GM12878 (cell line): ENCODE measurements around the gene RBKS. TPM values are rescaled to one million over a fixed set of nuclear protein-coding genes. Genes with fewer than 3 reads are reported as not detected.

ENCODE experiments used
- ATAC-seq: fragments of 200-7000 bp; cut with Tn5 transposase; 3 replicates; pipeline ENCODE4 v1.9.1; 2020; ENCODE audit warnings: mild to moderate bottlenecking, moderate library complexity
- BruUV-seq: library from RNA; stranded (reverse); fragments of 400-500 nt; replicated peaks from 2 replicates; lab custom pipeline; 2021; lab: Mats Ljungman, UMichigan
- CTCF ChIA-PET: fragments of 300-600 bp; sonication (Branson Sonifier 250); formaldehyde crosslinking; extraction: SDS; loops from one replicate; lab custom pipeline; 2021; ENCODE audit warnings: inconsistent platforms; lab: Yijun Ruan, JAX
- POLR2A ChIA-PET: fragments of 350-600 bp; formaldehyde crosslinking; extraction: SDS; loops from one replicate; lab custom pipeline; 2021; ENCODE audit warnings: inconsistent platforms; lab: Charles Lee
- RAD21 ChIA-PET: fragments of 300-600 bp; sonication (Branson Sonifier 250); formaldehyde crosslinking; loops from one replicate; lab custom pipeline; 2023; ENCODE audit warnings: antibody characterized with exemption; ENCODE audit not compliant: unreplicated experiment; lab: Charles Lee
- SMC1A ChIA-PET: fragments of 300-600 bp; sonication (Branson Sonifier 250); formaldehyde crosslinking; loops from one replicate; lab custom pipeline; 2023; ENCODE audit not compliant: unreplicated experiment, uncharacterized antibody; lab: Charles Lee
- DNase-seq: peaks from one replicate; pipeline ENCODE4 v3.0.0-alpha.2; 2011; ENCODE audit warnings: low read depth, low spot score
- FAIRE-seq: peaks from 3 replicates; lab custom pipeline; 2011; peaks lifted over from hg19 to GRCh38; lab: Jason Lieb, UNC
- H2AFZ ChIP-seq: 2 replicates; pipeline ENCODE4 v1.6.0; 2011; ENCODE audit warnings: low read depth, low read length, control low read depth; ENCODE audit not compliant: control insufficient read depth
- H3K27ac ChIP-seq: 2 replicates; pipeline ENCODE4 v1.5.1; 2011; ENCODE audit warnings: control low read depth; ENCODE audit not compliant: control insufficient read depth, insufficient read depth
- H3K27me3 ChIP-seq, 2 experiments: replicated peaks in 1 of 2; 2 replicates each; pipeline versions ENCODE4 v1.6.0 to v1.6.1; 2011; ENCODE audit warnings: low read length in 1 of 2; ENCODE audit not compliant: control insufficient read depth in 2 of 2, insufficient read depth in 2 of 2
- H3K36me3 ChIP-seq, 2 experiments: 2 replicates each; pipeline ENCODE4 v1.5.1; 2011; ENCODE audit warnings: low read length in 1 of 2; ENCODE audit not compliant: control insufficient read depth in 2 of 2, insufficient read depth in 2 of 2
- H3K4me1 ChIP-seq: 2 replicates; pipeline ENCODE4 v1.6.1; 2011; ENCODE audit warnings: mild to moderate bottlenecking, low read length, moderate library complexity, mixed read lengths; ENCODE audit not compliant: control insufficient read depth, insufficient read depth
- H3K4me2 ChIP-seq: 2 replicates; pipeline ENCODE4 v1.6.0; 2011; ENCODE audit warnings: control low read depth; ENCODE audit not compliant: control insufficient read depth, insufficient read depth
- H3K4me3 ChIP-seq: fragments of 200-600 bp; sonication (generic); 2 replicates; pipeline ENCODE4 v1.5.1; 2016
- H3K79me2 ChIP-seq: 2 replicates; pipeline ENCODE4 v1.6.0; 2011; ENCODE audit warnings: low read length; ENCODE audit not compliant: control insufficient read depth, insufficient read depth
- H3K9ac ChIP-seq: 2 replicates; pipeline ENCODE4 v1.8.0; 2011; ENCODE audit warnings: low read length, control low read depth, mixed read lengths; ENCODE audit not compliant: control insufficient read depth, insufficient read depth
- H3K9me3 ChIP-seq: replicated peaks from 3 replicates; pipeline ENCODE4 v1.5.1; 2011; ENCODE audit warnings: mild to moderate bottlenecking, low read length; ENCODE audit not compliant: control insufficient read depth, insufficient read depth
- H4K20me1 ChIP-seq: 2 replicates; pipeline ENCODE4 v1.6.0; 2011; ENCODE audit not compliant: control insufficient read depth, insufficient read depth
- EGR1 ChIP-seq, 2 experiments: IDR thresholded peaks; 1 replicate in 1 of 2; 2 replicates in 1 of 2; pipeline ENCODE4 v1.6.1; 2011 to 2012; ENCODE audit warnings: low read depth in 2 of 2, low read length in 2 of 2, borderline replicate concordance in 1 of 2, mild to moderate bottlenecking in 1 of 2, moderate library complexity in 1 of 2
- EP300 ChIP-seq, 2 experiments: fragments of 150-350 bp in 1 of 2; IDR thresholded peaks; 2 replicates each; pipeline ENCODE4 v1.6.1; 2011 to 2012; ENCODE audit warnings: low read depth in 2 of 2, low read length in 2 of 2, borderline replicate concordance in 1 of 2, improper control_type of control experiment in 1 of 2, inconsistent platforms in 1 of 2; ENCODE audit not compliant: control insufficient read depth in 1 of 2
- MEF2B ChIP-seq: fragments of 450-650 bp; IDR thresholded peaks from 2 replicates; pipeline ENCODE4 v1.6.1; 2018; ENCODE audit warnings: mild to moderate bottlenecking, moderate library complexity; ENCODE audit not compliant: partially characterized antibody, poor library complexity, severe bottlenecking
- MTA3 ChIP-seq: IDR thresholded peaks from 2 replicates; pipeline ENCODE4 v1.6.1; 2012; ENCODE audit warnings: low read length, inconsistent platforms, borderline replicate concordance
- SIN3A ChIP-seq: IDR thresholded peaks from 2 replicates; pipeline ENCODE4 v1.6.1; 2012; ENCODE audit warnings: low read depth, low read length, improper control_type of control experiment
- SMARCA5 ChIP-seq: fragments of 450-650 bp; IDR thresholded peaks from 2 replicates; pipeline ENCODE4 v1.6.1; 2017; ENCODE audit warnings: mild to moderate bottlenecking
- STAT1 ChIP-seq: fragments of 450-650 bp; conservative IDR thresholded peaks from 2 replicates; pipeline ENCODE4 v1.6.1; 2014; ENCODE audit warnings: antibody characterized with exemption, mild to moderate bottlenecking
- WRNIP1 ChIP-seq: IDR thresholded peaks from 2 replicates; pipeline ENCODE4 v1.6.1; 2011; ENCODE audit warnings: low read depth, low read length, improper control_type of control experiment, borderline replicate concordance
- WGBS: methylation state at CpG from one replicate; pipeline ENCODE4 v1.1.6; 2016; ENCODE audit warnings: low lambda C conversion rate; ENCODE audit not compliant: insufficient replicate concordance, insufficient coverage; ENCODE audit errors: missing lambda C conversion rate; 5-methylcytosine and 5-hydroxymethylcytosine counted together
- in situ Hi-C: fragments of 300-500 bp; cut with MboI; formaldehyde crosslinking; loops from 9 replicates; pipeline ENCODE4 v1.14.3; 2018; ENCODE audit warnings: mixed read lengths
- intact Hi-C: fragments of 100-400 bp; cut with micrococcal nuclease; formaldehyde crosslinking; loops from one replicate; pipeline ENCODE4 v1.14.2; 2022; ENCODE audit not compliant: unreplicated experiment
- polyA plus RNA-seq, 11 experiments: library from polyadenylated mRNA; depleted of rRNA in 4 of 11; unstranded in 6 of 11; stranded (reverse) in 5 of 11; fragments of >200 nt; fragmentation: Nextera tagmentation in 4 of 11; fragmentation: Illumina TruSeq in 1 of 11; extraction: Ambion mirVana in 4 of 11; extraction: Trizol in 1 of 11; gene quantifications; 1 replicate in 1 of 11; 2 replicates in 10 of 11; pipeline versions ENCODE4 v1.2.1 to v1.2.3, GENCODE V29; 2011 to 2016; ENCODE audit warnings: inconsistent platforms in 2 of 11, missing spikeins in 2 of 11, low read depth in 1 of 11
- total RNA-seq, 4 experiments: library from RNA; depleted of rRNA in 3 of 4; stranded (reverse); fragments of >200 nt in 3 of 4; fragmentation: Illumina TruSeq in 1 of 4; extraction: Trizol in 1 of 4; gene quantifications; 2 replicates each; pipeline versions ENCODE4 v1.2.1 to v1.2.3, GENCODE V29; 2013 to 2021
- TF ChIP-seq, protein P1 (sequence below): fragments of 450-650 bp; IDR thresholded peaks from 2 replicates; pipeline ENCODE4 v1.6.1; 2017; ENCODE audit warnings: mild to moderate bottlenecking, moderate library complexity
- TF ChIP-seq, protein P2 (sequence below): IDR thresholded peaks from 2 replicates; pipeline ENCODE4 v1.6.1; 2012; ENCODE audit warnings: low read depth, low read length, improper control_type of control experiment

Gene RBKS
- total and polyA plus RNA-seq, 10 of the 15 experiments (the other 5 are each of a cell fraction or from before 2014, with no cell fraction given): 0.39 to 1.8 (median 1.0) TPM

DNA sequence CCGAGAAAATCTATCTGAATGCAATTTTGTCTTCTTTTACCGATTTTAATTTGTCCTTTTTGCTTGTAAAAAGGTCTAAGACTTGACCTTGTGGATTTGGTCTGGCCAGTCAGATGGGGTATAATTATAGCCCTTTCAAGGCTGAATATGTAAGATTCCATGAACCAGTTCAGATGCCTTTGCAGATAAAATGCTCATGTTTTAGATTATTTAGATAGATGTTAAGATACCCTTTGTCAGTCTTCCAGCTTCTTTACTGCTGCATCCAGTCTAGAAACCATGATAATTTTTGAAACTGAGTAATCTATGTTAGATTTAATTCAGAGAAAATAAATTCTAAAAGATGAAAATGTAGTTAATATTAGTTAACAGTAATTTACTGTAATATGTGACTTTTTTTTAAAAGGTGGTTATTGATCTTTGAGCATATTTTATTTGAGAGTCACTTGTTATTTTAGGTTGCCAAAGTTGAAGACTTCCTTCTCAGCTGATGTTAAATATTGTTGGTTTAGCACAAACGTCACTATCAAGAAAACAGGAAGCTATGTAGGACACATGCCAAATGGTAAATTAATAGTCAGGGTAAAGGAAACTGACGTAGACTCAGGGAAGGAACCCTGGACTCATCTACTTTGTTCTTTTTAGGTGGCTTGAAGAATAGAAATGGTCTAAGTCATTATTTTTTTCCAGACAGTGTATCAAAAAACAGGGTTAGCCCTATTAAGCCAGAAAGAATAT lies 30.1 kb upstream of the RBKS start:
- no peak overlapping the region for H3K4me2 ChIP-seq
- WGBS: 68% methylated on average over 4 of the region's 4 CpGs
- no peaks in the 10 kb centered on the region for H3K79me2 ChIP-seq
- intact Hi-C loops: no loop called here
- no peaks in the 10 kb centered on the region for H3K36me3 ChIP-seq
- no peak for ATAC-seq
- H3K4me1 ChIP-seq: no peaks in the 10 kb centered on the region
- no TSS peak for BruUV-seq
- TF ChIP-seq MEF2B (no peak), WRNIP1 (no peak), EP300 (IDR thresholded peaks at IDR 0.05; ENCODE audit: borderline replicate concordance in 1 of 2, control insufficient read depth in 1 of 2, low read depth in 2 of 2, low read length in 2 of 2) (no peak), MTA3 (no peak), STAT1 (no peak), SMARCA5 (no peak), SIN3A (no peak), EGR1 (IDR thresholded peaks at IDR 0.05; ENCODE audit: borderline replicate concordance in 1 of 2, low read depth in 2 of 2, low read length in 2 of 2) (no peak)
- TF ChIP-seq, protein P1, sequence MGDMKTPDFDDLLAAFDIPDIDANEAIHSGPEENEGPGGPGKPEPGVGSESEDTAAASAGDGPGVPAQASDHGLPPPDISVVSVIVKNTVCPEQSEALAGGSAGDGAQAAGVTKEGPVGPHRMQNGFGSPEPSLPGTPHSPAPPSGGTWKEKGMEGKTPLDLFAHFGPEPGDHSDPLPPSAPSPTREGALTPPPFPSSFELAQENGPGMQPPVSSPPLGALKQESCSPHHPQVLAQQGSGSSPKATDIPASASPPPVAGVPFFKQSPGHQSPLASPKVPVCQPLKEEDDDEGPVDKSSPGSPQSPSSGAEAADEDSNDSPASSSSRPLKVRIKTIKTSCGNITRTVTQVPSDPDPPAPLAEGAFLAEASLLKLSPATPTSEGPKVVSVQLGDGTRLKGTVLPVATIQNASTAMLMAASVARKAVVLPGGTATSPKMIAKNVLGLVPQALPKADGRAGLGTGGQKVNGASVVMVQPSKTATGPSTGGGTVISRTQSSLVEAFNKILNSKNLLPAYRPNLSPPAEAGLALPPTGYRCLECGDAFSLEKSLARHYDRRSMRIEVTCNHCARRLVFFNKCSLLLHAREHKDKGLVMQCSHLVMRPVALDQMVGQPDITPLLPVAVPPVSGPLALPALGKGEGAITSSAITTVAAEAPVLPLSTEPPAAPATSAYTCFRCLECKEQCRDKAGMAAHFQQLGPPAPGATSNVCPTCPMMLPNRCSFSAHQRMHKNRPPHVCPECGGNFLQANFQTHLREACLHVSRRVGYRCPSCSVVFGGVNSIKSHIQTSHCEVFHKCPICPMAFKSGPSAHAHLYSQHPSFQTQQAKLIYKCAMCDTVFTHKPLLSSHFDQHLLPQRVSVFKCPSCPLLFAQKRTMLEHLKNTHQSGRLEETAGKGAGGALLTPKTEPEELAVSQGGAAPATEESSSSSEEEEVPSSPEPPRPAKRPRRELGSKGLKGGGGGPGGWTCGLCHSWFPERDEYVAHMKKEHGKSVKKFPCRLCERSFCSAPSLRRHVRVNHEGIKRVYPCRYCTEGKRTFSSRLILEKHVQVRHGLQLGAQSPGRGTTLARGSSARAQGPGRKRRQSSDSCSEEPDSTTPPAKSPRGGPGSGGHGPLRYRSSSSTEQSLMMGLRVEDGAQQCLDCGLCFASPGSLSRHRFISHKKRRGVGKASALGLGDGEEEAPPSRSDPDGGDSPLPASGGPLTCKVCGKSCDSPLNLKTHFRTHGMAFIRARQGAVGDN: no peak
- TF ChIP-seq, protein P2, sequence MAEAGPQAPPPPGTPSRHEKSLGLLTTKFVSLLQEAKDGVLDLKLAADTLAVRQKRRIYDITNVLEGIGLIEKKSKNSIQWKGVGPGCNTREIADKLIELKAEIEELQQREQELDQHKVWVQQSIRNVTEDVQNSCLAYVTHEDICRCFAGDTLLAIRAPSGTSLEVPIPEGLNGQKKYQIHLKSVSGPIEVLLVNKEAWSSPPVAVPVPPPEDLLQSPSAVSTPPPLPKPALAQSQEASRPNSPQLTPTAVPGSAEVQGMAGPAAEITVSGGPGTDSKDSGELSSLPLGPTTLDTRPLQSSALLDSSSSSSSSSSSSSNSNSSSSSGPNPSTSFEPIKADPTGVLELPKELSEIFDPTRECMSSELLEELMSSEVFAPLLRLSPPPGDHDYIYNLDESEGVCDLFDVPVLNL: no peak
- no peaks in the 10 kb centered on the region for H4K20me1 ChIP-seq
- no peaks in the 10 kb centered on the region for H3K27me3 ChIP-seq
- in situ Hi-C loops: no loop called here
- no peak for FAIRE-seq
- no peaks in the 10 kb centered on the region for H3K9me3 ChIP-seq
- RAD21 ChIA-PET: no interaction called here
- H2AFZ ChIP-seq: no peak overlapping the region
- no peak overlapping the region for H3K9ac ChIP-seq
- DNase-seq: no peak
- no peak overlapping the region for H3K27ac ChIP-seq
- SMC1A ChIA-PET: interaction anchor here (1.3 kb wide), 1 partner anchor 11 kb away, joined by 3 read pairs; no protein-coding TSS in a partner anchor
- H3K4me3 ChIP-seq: no peak overlapping the region
- POLR2A ChIA-PET: no interaction called here
- CTCF ChIA-PET: no interaction called here
